ENCODE results near the gene SYNC.
A peak's percentile ranks its signal among the peaks of the same experiment; 100 is the strongest.
"Not testable (repeated sequence)": the region's sequence is repeated elsewhere in the genome, so short reads cannot be mapped to it uniquely, and the experiment has no call there.

The SYNC gene

DNA sequence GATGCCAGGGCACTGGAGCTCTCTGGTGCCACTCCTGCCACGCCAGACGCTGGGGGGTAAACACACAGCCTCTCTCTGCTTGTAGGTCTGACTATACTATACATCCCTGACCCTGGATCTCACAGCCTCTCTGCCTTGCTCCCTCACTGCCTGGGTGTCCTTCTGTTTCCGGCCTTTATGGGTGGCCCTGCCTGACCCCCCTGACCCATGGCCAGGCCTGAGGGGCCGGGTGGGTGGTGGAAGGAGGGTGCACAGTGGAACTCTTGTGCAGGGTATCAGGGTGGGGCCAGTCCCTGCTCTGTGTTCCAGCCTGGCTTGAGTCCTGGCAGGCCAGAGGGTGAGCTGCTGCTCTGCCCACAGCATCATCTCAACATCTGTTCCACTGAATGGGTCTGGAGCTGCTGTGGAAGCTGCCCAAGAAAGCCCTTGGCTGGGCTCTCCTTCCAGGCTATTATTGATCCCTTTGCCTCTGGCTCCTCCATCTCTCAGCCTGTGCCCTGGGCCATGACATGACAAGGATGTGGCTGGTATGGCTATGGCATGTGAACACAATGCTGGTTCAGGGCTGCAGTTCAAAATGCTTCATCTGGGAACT, 17.2 kb upstream of the SYNC start:
- no peak for DNase-seq

DNA sequence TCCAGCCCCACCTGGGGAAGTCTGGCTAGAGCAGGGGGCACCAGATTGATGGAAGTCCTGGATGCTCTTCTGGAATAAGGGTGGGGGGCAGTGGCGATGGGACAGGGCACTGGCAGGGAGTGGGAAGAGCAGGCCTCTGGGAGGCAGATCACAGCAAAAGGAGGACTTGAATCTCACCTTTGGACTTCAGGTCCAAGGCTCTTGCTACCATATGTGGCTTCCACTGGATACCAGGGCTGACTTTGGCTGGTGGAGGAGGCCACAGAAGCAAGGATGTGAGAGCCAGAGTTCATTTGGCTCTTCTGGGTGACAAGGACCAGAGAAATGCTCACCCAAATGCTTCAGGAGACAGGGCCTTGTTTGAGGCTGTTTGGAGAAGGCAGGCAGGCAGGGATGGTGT, 16.0 kb upstream of the SYNC start:
- DNase-seq: no peak

DNA sequence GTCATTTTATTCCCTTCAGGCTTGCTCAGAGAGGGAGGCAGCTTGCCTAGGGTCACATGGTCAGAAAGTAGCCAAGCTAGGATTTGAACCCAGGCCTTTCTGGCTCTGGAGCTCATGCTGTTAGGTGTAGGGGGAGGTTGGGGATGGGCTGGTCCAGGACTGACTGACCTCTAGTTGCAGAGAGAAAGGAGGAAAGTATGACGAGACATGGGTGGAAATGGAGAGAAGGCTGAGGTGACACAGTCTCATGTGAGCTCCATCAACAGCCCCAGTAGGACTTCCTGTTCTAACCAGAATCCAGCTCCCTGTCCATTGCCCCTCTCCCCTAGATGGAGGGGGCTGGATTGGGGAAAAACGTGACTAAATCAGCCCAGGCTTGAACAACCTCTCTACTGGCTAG, 15.5 kb upstream of the SYNC start:
- no peak for DNase-seq

DNA sequence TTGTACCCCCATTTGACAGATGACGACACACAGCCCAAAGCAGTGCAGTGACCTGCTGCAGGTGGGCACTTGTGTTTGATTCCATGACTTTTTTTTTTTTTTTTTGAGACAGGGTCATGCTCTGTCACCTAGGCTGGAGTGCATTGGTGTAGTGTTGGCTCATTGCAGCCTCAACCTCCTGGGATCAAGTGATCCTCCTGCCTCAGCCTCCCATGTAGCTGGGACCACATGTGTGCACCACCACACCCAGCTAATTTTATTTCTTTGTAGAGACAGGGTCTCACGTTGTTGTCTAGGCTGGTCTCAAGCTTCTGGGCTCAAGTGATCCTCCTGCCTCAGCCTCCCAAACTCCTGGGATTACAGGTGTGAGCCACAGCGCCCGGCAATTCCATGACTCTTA, 14.9 kb upstream of the SYNC start:
- DNase-seq: no peak

DNA sequence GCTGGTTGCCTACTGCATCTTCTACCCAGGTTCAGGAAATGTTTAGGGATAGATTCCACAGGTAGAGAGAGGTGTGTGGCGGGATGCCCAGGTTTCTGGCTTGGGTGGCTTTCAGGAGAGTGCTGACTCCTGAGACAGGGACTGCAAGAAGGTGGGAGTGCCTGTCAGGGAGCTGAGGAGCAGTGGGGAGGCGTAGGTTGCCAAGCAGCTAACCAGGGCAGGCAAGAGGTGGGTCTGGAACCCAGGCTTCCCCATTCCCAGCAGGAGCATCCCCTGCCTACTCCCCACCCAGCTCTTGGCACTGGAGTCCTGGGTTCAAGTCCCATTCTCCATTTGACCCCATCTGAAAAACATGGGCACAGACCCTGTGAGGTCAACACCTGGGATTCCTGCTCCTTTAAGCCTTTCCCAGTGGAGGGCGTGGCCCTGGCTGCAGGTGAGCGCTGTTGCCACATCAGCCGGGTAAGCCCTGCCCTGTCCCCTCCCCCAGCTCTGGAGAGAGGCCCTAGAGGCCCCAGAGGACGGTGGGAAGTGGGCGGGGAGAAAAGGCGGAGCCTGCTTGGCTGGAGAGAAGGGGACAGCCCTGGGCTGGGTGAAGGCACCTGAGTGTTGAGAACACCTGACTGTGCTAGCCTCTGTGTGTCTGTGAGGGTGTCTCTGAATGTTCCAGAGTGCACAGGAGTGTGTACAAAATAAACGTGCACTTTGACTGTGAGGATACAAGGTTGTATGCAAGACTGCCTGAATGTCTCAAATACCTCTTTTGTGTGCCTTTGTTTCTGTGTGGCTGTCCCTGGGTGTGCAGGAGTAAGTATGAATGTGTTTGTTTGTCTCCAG, 14.0 kb upstream of the SYNC start:
- DNase-seq: no peak

DNA sequence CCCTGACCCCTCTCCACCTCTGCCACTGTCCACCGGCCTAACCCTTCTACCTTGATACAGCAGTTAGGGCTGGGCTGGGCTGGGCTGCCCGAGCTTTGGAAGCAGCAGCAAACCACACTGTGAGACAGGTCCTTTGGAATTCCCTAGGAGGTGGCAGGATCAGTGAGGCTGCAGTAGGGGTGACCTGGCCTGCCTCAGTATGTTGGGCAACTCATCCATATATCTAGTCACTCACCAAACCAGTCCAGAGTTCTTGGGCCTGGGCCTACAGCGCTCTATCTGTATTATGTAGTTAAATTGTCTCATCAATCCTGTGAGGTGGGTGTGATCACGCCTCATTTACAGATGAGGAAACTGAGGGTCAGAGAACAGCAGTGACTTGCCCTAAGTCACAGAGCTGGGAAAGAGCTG, 13.3 kb upstream of the SYNC start:
- DNase-seq: no peak

DNA sequence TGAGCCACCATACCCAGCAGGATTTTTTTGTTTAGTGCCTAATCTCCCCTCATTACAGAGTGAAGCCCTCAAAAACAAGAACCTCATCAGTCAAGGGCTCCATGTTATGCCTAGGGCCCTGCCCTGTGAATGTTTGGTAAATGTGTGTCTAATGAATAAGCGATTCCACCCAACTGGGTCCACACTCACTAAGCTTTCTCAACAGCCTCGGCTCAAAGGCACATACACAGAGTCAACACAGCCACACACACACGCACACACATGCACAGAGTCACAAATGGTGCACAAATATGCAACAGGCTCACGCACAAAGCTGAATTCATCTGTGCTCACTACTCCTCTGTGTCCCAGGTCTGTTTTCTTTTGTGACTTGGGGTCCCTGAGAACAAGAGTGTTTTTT, 11.7 kb upstream of the SYNC start:
- no peak for DNase-seq

DNA sequence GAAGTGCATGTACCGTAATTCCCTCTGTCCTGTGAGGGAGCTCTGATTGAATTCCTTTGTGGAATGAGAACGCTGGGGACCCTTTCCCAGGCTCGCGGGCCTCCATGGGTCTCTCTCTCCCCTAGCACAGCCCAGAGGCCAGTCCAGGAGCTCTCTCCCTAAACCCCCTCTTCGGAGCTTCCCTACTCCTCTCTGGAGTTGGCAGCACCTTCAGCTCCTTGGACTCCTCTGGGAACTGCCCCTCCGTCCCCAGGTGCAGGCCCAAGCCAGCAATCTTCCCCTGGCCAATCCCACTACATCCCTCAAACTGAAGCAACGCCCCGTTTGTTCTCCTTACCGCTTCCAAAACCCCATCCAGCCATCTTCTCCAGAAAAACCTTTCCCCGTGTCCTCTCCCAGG, 10.5 kb upstream of the SYNC start:
- no peak for DNase-seq

DNA sequence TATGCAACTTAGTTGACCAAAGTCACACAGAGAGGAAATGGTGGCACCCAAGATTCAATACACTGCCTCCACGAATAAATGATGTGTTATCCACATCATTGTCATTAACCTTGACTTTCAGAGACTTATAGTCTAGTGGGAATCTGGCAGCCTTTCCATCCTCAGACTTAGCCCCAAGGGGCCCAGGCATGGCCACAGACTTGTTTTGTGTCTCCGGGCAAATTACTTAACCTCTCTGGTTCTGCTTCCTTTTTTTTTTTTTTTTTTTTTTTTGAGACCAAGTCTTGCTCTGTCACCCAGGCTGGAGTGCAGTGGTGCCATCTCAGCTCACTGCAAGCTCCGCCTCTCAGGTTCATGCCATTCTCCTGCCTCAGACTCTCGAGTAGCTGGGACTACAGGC, 8.7 kb upstream of the SYNC start:
- not testable (repeated sequence) for DNase-seq

DNA sequence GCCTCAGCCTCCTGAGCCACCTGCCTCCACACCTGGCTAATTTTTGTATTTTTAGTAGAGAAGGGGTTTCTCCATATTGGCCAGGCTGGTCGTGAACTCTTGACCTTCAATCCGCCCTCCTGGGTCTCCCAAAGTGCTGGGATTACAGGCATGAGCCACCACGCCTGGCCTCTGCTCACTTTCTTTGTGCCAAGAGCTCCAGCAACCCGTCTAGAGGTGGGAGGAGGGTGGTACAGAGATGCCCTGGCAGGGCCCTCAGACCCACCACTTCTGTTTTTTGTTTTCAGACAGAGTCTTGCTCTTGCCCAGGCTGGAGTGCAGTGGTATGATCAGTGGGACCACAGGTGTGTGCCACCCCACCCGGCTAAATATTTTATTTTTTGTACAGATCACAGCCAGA, 6.9 kb upstream of the SYNC start:
- no peak for DNase-seq

DNA sequence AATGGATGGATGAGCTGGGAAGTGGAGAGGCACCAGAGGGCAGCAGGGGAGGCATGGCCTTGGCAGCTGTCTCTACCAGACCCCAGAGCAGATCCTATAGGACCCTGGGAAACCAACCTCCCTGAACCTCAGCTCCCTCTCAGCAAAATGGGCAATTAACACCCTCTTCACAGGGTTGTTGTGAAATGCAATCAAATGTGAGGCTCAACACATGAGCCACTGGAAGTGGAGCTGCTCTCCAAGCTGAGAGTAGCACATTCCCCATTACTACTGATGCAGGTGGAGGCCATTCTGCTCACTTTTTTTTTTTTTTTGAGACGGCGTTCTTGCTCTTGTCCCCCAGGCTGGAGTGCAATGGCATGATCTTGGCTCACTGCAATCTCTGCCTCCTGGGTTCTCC, 6.5 kb upstream of the SYNC start:
- no peak for DNase-seq

DNA sequence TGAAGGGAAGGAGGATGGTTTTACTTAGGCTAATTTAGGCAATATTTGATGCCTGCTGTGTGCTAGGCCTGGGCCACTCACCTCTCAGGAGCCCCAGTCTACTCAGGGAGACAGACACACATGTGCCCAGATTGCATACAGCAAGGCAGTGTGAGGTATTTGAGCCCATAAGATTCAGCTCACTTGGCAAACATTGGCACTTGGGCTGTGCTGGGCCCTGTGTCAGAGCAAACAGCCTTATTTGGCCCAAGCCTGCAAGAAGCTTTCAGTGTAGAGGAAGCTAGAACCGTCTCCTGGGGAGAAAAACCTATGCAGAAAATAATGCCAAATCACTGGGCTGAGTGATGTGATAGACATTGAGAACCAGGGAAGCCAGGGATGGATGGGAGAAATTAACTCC, 3.9 kb upstream of the SYNC start:
- no peak for DNase-seq

DNA sequence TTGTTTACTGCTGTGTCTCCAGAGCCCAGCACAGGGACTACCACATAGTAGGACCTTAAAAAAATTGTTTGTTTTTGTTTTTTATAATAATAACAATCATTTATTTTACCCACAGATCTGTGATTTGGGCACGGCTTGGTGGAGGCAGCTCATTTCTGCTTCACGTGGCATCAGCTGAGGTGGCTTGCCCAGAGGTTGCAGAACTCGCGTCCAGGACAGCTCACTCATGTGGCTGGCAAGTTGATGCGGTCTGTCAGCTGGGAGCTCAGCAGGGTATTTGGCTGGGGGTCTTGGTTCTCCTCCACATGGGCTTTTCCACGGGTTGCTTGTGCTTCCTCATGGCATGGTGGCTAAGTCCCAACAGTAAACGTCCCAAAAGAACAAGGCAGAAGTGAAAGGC, 2.9 kb upstream of the SYNC start:
- DNase-seq: no peak

DNA sequence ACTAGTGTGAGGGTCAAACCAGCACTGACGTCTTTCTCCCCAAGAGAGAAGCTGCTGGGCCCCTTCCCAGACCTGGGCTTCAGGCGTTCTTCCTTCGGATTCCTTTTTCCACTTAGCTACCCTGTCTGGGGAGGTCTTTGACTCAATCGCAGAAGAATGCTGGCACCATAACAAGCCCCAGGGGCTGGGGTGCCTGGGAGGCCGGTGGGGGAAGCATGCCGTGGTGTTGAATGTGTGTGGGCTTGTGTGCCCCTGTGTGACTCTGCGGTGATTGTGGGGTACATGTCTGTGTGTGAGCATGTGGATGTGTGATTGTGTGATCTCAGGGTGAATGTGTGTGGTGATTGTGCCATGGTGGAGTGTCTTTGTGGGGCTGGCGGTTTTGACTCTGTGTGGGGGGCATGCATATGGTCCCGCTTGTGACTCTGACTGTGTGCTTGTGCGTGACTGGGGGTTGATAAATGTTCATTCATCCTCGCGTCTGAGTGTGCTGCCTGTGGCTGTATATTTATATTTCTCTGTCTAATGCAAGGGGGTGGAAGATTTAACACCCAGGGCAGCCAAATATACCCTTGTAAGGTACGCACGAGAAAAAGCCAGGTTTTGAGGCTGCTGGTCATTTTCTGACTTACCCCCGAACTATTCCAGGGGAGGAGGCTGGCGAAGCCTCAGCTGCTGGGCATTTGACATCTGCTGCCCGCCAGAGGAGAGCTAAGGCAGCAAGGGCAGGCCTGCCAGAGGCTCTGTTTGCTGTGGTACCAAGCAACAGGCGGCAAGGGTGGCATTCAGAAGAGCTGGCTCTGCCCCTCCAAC, 1.1 kb upstream of the SYNC start:
- DNase-seq: peak; percentile 84

DNA sequence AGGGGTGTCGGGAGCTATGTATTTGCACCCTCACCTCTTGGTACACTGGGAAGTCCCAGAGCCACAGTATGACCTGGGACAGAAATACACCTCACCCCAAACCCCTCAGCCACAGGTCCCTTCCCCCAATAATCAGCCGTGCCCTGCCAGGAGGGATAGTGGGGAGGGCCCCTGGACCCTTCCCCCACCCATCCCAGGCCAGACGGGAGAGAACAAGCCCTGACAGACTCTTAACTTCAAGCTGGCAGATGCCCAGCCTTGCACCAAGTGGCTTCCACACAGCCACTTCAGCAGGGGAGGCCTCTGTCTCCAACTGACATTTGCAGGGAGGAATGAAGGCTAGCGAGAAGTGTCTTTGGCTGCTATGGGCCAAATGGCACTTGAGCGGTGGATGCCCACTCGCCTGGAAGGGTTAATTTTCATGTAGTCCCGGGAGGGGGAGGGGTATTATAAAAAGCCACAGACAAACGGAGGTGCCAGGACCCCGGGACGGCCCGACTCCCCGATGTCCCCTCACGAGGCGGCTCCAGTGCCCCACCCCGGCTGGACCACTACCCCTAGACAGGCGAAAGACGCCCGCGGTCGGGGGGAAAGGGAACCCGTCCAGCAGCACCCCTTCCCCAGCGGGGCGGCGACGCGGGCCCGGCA, 495 bp downstream of the SYNC start:
- no peak for DNase-seq

DNA sequence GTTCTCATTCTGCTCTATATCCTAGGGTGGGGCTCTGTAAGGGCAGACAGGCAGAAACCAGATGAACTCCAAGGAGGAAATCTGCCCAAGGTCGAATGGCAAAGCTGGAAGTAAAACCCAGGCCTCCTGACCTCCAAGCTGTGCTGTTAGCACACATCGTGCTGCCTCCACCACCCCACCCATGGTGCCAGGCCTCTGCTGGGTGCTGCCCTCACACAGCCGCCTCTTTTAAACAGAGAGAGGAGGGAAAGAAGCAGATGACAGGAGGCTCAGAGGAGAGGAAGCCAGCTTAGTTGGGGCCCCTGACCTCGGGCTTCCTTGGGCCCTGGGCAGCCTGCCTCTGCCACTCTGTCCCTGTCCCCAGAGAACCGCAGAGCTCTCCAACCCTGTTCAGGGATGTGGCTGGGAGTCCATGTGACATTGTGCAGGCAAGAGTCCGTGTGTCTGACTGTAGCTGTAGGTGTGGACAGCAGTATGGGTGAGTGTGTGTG, 1.1 kb downstream of the SYNC start:
- no peak for DNase-seq

DNA sequence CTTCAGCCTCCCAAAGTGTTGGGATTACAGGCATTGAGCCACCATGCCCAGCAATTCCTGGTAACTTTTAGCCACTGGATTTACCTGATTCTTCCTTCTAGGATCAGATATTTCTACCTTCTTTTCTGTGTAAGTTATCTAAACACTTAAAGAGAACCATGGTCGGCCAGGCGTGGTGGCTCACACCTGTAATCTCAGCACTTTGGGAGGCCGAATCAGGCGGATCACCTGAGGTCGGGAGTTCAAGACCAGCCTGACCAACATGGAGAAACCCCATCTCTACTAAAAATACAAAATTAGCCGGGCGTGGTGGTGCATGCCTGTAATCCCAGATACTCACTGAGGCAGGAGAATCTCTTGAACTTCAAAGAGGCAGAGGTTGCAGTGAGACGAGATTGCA, 5.6 kb downstream of the SYNC start:
- DNase-seq: not testable (repeated sequence)

DNA sequence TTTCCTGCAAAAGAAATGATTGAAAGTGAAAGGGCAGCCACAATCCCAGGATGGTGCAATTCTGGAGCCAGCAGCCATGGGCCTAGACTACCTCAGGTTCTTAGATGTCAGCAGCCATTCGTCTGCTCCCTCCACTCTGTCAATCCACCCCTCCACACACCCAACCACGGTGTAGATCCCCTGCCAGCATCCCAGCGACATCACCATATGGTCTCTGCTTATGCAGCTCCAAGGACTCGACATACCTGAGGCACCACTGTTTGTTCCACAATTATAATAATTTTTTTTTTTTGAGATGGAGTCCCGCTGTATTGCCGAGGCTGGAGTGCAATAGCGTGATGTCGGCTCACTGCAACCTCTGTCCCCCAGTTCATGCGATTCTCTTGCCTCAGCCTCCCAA, 6.5 kb downstream of the SYNC start:
- no peak for DNase-seq

DNA sequence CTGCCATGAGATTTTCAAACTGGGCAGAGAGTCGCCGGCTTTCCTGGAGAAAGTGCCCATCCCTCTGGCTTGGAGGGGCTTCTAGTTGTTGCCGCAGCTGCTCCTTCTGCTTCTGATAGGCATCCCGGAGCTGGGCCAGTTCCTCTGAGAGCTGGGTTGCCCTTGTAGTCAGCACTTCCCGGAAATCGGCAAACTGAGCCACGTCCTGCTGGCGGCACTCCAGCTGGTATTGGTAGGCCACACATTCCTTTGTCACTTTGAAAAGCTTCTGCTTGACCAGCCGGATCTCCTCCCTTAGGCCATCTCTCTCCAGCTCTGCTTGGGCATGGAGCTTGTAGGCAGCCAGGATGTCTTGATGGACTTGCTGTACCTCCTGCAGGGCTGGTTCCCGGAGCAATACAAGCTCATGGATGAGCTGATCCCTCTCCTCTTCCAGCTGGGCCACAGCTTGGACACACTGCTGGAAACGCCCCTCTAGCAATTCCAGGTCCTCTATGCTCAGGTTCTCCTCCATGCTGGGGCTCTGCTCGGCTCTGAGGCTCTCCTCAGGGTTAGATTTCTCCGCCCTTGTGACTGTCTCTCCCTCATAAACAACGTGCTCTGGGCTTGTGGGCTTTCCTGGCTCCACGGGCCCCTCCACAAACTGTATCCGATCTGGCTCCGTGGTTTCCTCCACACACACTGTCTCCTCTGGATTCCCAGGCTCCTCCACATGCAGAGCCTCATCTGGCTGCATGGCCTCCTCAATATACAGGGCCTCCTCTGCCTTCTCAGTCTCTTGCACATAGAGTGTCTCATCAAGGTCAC, 7.3 kb downstream of the SYNC start:
- DNase-seq: no peak

DNA sequence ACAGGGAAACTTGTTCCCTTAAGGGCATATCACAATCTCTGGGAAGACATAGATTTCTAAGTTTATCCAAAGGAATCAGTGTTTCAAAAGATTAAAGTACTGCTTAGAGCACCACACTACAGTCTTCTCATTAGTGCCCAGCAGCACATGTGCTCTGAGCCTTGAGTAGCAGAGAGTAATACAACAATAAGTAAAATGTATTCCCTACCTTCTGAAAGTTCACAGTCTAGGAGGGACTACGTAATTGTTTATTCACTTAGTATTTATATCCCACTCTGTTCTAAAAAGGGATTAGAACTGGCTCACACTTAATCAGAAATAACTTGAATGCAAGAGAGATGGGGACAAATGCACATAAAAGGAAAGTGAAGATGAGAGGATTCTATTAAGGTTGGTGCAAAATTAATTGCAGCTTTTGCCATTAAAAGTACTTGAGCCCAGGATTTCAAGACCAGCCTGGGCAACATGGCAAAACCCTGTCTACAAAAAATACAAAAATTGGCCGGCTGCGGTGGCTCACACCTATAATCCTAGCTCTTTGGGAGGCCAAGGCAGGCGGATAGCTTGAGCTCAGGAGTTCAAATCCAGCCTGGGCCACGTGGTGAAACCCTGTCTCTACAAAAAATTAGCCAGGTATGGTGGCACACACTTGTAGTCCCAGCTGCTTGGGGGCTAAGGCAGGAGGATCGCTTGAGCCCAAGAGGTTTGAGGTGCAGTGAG, 9.0 kb downstream of the SYNC start:
- DNase-seq: no peak

DNA sequence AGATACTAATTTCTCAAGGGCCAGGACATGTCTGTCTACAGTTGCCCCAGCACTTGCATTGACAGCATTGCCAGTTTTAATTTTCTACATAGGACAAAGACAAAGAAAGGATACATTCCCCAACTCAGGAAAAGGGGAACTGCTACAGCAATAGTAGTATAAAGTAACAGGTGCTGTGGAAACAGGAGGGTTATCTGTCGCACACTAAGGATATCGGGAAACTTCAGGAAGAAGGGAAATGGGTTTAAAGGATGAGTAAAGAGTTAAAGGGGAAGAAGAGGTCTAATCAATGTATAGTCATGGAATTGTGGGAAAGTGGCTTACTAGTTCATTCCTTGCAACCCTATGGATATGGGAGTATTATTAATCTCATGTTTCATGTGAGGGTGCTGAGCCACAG, 16.2 kb downstream of the SYNC start:
- DNase-seq: no peak

DNA sequence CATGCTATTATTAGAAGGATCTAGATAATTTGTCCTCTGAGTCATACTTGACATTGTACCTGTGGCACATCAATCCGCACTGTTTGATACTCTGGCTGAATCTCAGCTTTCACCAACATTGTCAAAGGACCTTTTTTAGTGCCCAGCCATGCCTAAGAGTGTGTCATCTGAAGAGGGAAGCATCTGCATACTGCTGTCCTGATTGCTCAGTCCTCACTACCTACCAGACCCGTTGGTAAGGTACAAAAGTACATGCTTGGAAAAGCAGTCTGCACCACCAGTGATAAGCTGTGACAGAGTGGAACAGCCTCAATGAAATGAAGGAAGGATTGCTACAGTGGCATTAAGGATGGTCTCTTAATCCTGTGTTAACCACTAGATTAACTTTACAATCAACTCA, 17.1 kb downstream of the SYNC start:
- no peak for DNase-seq

Measured in amniotic stem cell (primary cell).